Activated CD8-positive, alpha-beta memory T cell treated with anti-CD3 and anti-CD28 coated beads, Interleukin-2, amount 50 U/mL, for 1 hour (primary cell): ENCODE measurements around the gene PCDHB9.

Experiments
- DNase-seq: peaks from one replicate; pipeline ENCODE4 v3.0.0-alpha.2; 2020; ENCODE audit errors: extremely low read depth

The PCDHB9 gene

DNA sequence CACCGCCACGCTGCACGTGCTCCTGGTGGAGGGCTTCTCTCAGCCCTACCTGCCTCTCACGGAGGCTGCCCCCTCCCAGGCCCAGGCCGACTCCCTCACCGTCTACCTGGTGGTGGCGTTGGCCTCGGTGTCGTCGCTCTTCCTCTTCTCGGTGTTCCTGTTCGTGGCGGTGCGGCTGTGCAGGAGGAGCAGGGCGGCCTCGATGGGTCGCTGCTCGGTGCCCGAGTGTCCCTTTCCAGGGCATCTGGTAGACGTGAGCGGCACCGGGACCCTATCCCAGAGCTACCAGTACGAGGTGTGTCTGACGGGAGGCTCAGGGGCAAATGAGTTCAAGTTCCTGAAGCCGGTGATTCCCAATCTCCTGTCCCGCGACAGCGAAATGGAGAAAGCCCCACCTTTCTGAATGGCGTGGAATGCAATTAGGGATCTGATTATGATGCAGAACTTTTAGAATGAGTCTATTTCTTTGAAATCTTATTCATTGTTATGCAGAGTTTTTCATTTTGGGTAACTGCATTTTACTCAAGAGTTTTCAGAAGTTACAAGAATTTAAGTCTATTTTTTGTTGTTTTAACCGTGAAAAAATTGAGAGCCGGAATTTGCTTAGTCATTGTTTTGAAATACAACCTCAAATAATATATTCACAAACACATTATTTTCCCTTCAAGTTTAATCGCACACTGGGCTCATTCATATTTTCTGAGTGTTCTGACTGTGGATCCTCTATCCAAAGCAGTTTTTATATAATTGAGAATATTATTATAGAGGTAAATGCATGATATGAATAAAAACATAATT lies 49.8 kb downstream of the PCDHB9 start:
- DNase-seq, result no peak
